ENCODE measurements around the gene OR8U1. TPM values are rescaled to one million over a fixed set of nuclear protein-coding genes. Genes with fewer than 3 reads are reported as not detected.

Gene OR8U1
- total RNA-seq, 1 donor from 2014 or later: not detected

Other genes with a start within 250 kb of the OR8U1 start
- not detected in 2 replicates for gene OR8J3, start 235.4 kb upstream of the OR8U1 start, total RNA-seq
- gene OR8K5, start 215.3 kb upstream of the OR8U1 start, total RNA-seq: not detected in 2 replicates
- gene OR5J2, start 199.0 kb upstream of the OR8U1 start, total RNA-seq: not detected in 2 replicates
- not detected in 2 replicates for gene OR5T2, start 141.4 kb upstream of the OR8U1 start, total RNA-seq
- not detected in 2 replicates for gene OR5T3, start 123.4 kb upstream of the OR8U1 start, total RNA-seq
- gene OR5T1, start 101.5 kb upstream of the OR8U1 start, total RNA-seq: not detected in 2 replicates
- gene OR8H1, start 83.4 kb upstream of the OR8U1 start, total RNA-seq: not detected in 2 replicates
- not detected in 2 replicates for gene OR8K3, start 60.5 kb upstream of the OR8U1 start, total RNA-seq
- gene OR8K1, start 29.6 kb upstream of the OR8U1 start, total RNA-seq: not detected in 2 replicates
- not detected in 2 replicates for gene OR8J1, start 21.3 kb upstream of the OR8U1 start, total RNA-seq
- not detected in 2 replicates for gene OR5AL1, start 37.1 kb downstream of the OR8U1 start, total RNA-seq
- gene OR5M3, start 97.7 kb downstream of the OR8U1 start, total RNA-seq: not detected in 2 replicates
- gene OR5M8, start 115.7 kb downstream of the OR8U1 start, total RNA-seq: not detected in 2 replicates
- not detected in 2 replicates for gene OR5M11, start 167.6 kb downstream of the OR8U1 start, total RNA-seq
- not detected in 2 replicates for gene OR5M10, start 202.1 kb downstream of the OR8U1 start, total RNA-seq
- not detected in 2 replicates for gene OR5M1, start 239.2 kb downstream of the OR8U1 start, total RNA-seq

Data from activated T-helper 1 cell treated with anti-CD3 and anti-CD28 coated beads, Interleukin-12 subunit alpha, Interleukin-12 subunit beta, Interleukin-2, Interleukin-4 antibody, amounts not matched to agents 30 ng/mL and 10 ng/mL and 1 ng/mL, durations not matched to agents 14 hours and 24 hours and 36 hours (primary cell).